ENCODE data around the gene PGLYRP2.

PGLYRP2 gene

DNA sequence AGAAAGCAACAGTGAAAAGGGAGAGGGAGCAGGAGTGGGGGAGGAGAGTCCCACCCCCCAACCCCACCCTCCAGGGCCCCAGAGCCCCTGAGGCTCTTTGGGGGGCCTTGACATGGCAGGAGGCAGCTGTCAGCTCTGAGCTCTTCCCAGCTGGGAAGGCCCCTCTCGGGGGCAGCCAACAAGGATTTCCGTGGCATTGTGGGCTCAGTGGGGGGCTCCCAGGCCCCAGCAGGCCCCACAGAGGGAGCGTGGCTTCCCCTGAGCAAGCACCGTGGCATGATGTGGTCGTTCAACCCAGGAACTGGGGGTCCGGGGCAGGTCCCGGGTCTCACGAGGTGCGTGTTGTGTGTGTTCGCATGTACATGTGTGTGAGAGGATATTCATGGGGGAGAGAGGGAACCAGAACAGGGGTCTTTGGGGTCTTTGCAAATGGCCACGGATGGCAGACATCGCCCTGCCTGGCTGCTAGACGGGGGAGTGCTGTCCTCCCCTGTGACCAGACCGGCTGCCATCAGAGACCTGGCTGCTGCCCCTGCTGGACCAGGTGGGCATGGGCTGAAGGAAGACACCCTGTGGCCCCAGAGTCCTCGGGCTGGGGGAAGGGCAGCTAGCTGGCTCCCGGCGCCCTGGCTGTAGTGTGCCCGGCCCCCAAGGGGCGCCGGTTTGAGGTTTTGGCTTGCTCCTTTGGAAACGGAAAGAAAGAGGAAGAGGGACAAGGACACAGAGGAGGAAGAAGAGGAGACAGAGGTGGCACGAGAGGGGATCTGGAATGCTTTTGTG is 56.8 kb downstream of the PGLYRP2 start:
- no peak for DNase-seq

DNA sequence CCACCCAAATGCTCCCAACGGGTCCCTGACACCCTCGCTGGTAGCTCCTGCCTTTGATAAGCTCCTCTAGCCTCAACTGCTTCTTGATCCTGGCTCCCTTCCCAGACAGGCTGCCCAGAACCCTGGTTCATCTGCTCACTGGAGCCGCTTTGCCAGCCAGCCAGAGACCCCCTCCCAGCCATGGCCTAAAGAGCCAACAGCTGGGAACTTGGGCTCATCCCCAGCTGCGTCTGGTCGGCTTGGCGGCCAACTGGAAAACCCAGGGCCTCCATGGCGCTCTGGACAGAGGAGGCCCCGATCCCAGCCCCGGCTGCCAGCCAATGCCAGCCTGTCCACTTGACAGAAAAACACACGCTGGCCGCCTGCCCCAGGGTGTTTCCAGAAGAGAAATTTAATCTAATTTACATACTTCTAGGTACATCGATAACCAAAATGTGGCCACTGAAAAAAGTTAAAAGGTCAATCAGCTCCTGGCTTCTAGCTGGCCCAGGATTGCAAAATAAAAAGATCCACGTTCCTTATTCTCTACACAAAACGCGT is 57.5 kb downstream of the PGLYRP2 start:
- no peak for DNase-seq

DNA sequence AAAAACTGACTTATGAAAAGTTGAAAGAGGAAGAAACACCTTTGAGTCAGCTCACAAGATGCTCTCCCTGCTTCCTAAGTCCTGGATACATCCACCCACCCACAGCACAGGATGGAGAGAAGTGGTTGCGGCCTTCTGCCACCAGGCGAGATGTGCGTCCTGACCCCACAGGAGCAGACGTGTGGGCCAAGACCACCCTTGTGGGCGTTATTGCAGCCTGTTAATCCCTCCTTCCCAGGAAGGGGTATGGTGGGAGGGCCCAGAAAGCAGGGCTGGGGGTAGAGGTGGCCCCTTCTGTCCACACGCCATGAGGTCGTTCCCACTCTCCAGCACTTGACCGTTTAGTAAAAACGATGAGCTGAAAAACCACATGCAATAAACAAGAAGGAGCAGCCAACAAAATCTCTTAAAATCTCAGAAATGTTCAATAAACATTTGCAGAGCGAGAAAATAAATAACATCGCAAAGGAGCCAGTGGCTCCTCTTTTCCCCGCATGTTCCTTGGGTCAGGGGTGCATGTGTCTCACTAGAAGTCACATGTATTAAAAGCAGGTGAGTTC is 58.1 kb downstream of the PGLYRP2 start:
- DNase-seq: no peak

DNA sequence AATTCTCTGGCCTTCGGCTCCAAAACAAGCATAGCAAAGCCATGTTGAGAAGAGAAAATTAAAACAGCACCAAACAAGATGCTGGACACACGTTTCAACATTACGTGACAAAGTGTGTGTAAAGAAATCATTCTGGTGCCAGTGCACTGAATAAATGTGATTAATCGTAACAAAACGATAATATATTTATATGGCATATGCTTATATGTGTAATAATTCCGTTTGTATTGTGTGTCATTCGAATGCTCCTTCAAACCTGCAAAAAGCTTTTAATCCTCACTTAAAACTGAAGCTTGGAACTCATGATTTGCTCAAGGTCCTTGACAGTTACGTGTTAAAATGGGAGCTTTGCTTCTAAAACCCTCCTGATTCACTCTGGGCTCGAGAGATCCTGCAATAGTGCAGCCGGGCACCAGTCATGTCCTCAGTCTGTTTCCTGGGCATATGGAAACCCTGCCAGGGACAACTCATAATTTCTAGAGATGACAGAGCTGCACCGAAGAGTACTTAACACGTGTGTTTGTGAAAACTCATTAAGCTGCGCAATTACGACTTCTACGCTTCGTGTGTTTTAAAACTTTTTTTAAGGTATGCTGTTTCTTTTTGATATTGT is 59.8 kb downstream of the PGLYRP2 start:
- DNase-seq: no peak
